ENCODE results near the gene SCAMP5. TPM values are rescaled to one million over a fixed set of nuclear protein-coding genes. Genes with fewer than 3 reads are reported as not detected.
A peak's percentile ranks its signal among the peaks of the same experiment; 100 is the strongest.

The SCAMP5 gene
- total RNA-seq, 1 experiment from 2014 or later, result 17.9 TPM

DNA sequence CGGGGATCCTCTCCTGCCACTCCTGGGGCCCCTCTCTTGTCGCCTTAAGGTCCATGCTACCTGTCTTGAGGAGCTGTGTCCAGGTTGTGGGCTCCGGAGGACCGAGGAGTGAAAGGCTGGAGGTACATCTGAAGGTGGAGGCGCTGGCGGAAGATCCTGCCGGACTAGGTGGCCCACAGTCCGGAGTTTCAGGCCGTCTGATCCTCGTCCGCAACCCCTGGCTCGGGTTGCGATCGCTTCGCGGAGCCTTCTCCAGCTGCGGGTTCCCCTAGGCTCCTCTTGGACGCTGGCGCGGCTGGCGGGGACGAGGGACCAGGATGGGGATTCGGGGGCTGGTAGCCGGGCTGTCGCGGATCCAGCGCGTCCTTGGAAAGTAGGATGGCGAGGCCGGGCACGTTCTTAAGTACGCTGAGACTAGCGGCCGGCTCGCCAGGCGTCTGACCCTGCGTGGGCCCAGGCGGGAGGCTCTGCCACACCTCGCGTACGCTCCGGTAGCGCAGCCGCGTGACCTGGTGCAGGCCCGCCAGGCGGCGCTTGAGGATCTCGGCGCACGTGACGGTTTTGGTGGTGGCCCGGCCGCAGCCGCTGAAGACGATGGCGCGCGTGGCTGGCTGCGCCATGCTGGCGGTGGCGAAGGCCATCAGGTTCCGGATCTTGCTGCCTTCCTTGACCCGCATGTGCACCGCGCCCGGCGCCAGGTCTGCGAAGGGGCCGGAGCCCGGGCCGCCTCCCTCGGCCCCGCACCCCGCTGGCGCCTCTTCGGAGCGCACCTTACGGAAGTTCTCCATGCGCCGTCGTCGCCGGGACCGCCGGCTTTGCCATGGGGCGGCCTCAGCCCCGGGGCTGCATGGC, 39.3 kb upstream of the SCAMP5 start:
- H3K27ac ChIP-seq, result peak overlapping the region; percentile 75
- peak overlapping the region; percentile 92 for H3K4me3 ChIP-seq
- H3K79me2 ChIP-seq (ENCODE audit: low read depth), result peaks cover 28% of the 10 kb centered on the region
- no TSS peak for BruUV-seq (replicated peaks)
- H4K20me1 ChIP-seq (ENCODE audit: insufficient read depth), result peaks cover 20% of the 10 kb centered on the region
- peaks cover 30% of the 10 kb centered on the region for H3K4me1 ChIP-seq (replicated peaks; ENCODE audit: insufficient read depth)
- no peak for TF ChIP-seq EZH2 (IDR thresholded peaks at IDR 0.05; ENCODE audit: low read depth)
- TF ChIP-seq, protein P1, sequence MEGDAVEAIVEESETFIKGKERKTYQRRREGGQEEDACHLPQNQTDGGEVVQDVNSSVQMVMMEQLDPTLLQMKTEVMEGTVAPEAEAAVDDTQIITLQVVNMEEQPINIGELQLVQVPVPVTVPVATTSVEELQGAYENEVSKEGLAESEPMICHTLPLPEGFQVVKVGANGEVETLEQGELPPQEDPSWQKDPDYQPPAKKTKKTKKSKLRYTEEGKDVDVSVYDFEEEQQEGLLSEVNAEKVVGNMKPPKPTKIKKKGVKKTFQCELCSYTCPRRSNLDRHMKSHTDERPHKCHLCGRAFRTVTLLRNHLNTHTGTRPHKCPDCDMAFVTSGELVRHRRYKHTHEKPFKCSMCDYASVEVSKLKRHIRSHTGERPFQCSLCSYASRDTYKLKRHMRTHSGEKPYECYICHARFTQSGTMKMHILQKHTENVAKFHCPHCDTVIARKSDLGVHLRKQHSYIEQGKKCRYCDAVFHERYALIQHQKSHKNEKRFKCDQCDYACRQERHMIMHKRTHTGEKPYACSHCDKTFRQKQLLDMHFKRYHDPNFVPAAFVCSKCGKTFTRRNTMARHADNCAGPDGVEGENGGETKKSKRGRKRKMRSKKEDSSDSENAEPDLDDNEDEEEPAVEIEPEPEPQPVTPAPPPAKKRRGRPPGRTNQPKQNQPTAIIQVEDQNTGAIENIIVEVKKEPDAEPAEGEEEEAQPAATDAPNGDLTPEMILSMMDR (conservative IDR thresholded peaks at IDR 0.05), result peak; percentile 55; the same call in 1 of the 2 replicates
- ChIA-PET CTCF (interaction anchor here (0.6 to 0.9 kb wide), 3 partner anchors 9 to 102 kb away, joined by 3 to 4 read pairs (median 4); partner anchors contain the start of gene PPCDC), POLR2A (ENCODE audit: unreplicated experiment) (interaction anchor here (0.6 to 0.7 kb wide), 2 partner anchors 167 to 243 kb away, joined by 5 to 6 read pairs; no protein-coding TSS in a partner anchor)
- H3F3A ChIP-seq (ENCODE audit: insufficient read depth, low read depth), result peaks cover 37% of the 10 kb centered on the region
- intact Hi-C loops (cut with micrococcal nuclease; ENCODE audit: unreplicated experiment), result loop anchor here (2.0 to 10.0 kb wide), 3 partner anchors 27 to 581 kb away; partner anchors contain the start of gene PPCDC
- H3K27me3 ChIP-seq (ENCODE audit: insufficient read depth, low read depth), result no peaks in the 10 kb centered on the region
- no peaks in the 10 kb centered on the region for H3K36me3 ChIP-seq (ENCODE audit: low read depth)
- no peaks in the 10 kb centered on the region for H3K9me3 ChIP-seq (ENCODE audit: insufficient read depth, low read depth)
- no peaks in the 10 kb centered on the region for H3K9me2 ChIP-seq (ENCODE audit: insufficient read depth)
- peak overlapping the region; percentile 93 for H2AFZ ChIP-seq
- peak; percentile 61 to 76 for DNase-seq
- H3K4me2 ChIP-seq, result peak overlapping the region; percentile 96

DNA sequence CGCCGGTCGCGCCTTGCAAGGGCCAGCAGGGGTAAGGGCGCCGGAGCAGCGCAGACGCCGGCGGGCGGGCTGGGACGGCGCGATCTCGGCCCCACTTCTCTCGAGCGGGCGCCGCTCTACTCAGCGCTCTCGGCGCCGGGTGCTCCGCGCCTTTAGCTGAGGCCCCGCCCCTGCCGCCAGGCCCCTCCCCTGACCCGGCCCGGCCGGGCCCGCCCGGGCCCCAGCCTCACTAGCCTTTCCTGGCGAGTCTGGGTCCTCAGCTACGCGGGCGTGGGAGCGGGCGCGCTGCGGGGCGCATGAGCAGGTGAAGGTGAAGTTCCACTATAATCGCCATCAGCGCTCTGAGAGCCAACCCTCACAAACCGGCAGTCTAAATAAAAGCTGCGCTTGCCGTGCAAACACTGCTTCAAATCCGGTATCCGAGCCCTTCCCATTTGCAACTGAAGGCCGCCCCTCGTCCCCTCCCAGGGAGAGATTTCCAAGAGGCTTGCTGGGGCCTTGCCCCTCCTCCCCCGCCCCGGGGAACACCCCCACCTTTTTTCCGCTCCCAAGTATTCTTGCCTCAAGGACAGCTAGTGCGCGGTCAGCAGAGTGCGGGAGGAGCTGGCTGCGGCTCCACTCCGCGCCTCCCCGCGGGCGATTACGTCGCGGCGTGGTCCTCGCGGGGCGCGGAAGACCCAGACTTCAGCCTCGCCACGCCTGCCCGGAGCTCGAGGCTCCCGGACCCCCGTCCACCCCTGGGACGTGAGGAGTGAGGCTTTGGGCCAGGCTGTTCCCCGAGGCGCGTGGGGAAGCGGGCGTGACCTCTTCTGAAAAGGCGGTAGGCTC, 38.5 kb upstream of the SCAMP5 start, which contains the start of gene RPP25:
RPP25 (minus strand) TSS at position 125 of the 828 bp plus-strand sequence. CDS start 189 bp downstream, outside the sequence.
- H3K27ac ChIP-seq, result peak within 1 kb of the TSS; percentile 75
- H3K36me3 ChIP-seq (ENCODE audit: low read depth), result no peaks in the 10 kb centered on the region
- ChIA-PET CTCF (interaction anchor here (0.6 to 0.9 kb wide), 5 partner anchors 8 to 273 kb away, joined by 3 to 14 read pairs (median 4); partner anchors contain the start of gene PPCDC), POLR2A (ENCODE audit: unreplicated experiment) (interaction anchor here (0.6 to 0.7 kb wide), 4 partner anchors 8 to 494 kb away, joined by 4 to 16 read pairs (median 9); partner anchors contain the start of gene SIN3A)
- peak within 1 kb of the TSS; percentile 96 for H3K4me2 ChIP-seq
- peak within 1 kb of the TSS; percentile 92 for H3K4me3 ChIP-seq
- H3K4me1 ChIP-seq (replicated peaks; ENCODE audit: insufficient read depth), result peaks cover 25% of the 10 kb centered on the region
- peak; percentile 74 to 88 for DNase-seq
- no peaks in the 10 kb centered on the region for H3K9me2 ChIP-seq (ENCODE audit: insufficient read depth)
- intact Hi-C loops (cut with micrococcal nuclease; ENCODE audit: unreplicated experiment), result loop anchor here (2.0 to 10.0 kb wide), 3 partner anchors 26 to 582 kb away; partner anchors contain the start of gene PPCDC
- H3F3A ChIP-seq (ENCODE audit: insufficient read depth, low read depth), result peaks cover 29% of the 10 kb centered on the region
- H2AFZ ChIP-seq, result peak within 1 kb of the TSS; percentile 93
- H4K20me1 ChIP-seq (ENCODE audit: insufficient read depth), result peaks cover 20% of the 10 kb centered on the region
- no peaks in the 10 kb centered on the region for H3K9me3 ChIP-seq (ENCODE audit: insufficient read depth, low read depth)
- no peaks in the 10 kb centered on the region for H3K27me3 ChIP-seq (ENCODE audit: insufficient read depth, low read depth)
- H3K79me2 ChIP-seq (ENCODE audit: low read depth), result peaks cover 28% of the 10 kb centered on the region
- no peak for TF ChIP-seq EZH2 (IDR thresholded peaks at IDR 0.05; ENCODE audit: low read depth)
- TF ChIP-seq, protein P1 (conservative IDR thresholded peaks at IDR 0.05), result 0 out of 2 replicates have a peak, but pooled peaks have one; percentile 2
- BruUV-seq (replicated peaks), result TSS peak; percentile 92
